Stimulated activated CD8-positive, alpha-beta memory T cell treated with anti-CD3 and anti-CD28 coated beads, Interleukin-7, amount 100 ng/mL, for 1 hour (primary cell): ENCODE data around the gene SERINC1.

Experiments used
- DNase-seq, 2 donors: peaks; one replicate each; pipeline ENCODE4 v3.0.0-alpha.2; 2020; ENCODE audit warnings: low read depth in 2 of 2

The SERINC1 gene

GRCh38 chr6:122432816-122433215, 38.8 kb downstream of the SERINC1 start:
- no peak for DNase-seq

- DNase-seq, result no peak
Observed at GRCh38 chr6:122431780-122432179, 39.8 kb downstream of the SERINC1 start.

GRCh38 chr6:122429323-122429722, 42.3 kb downstream of the SERINC1 start:
- no peak for DNase-seq

- no peak for DNase-seq
Observed at GRCh38 chr6:122428781-122429180, 42.8 kb downstream of the SERINC1 start.

GRCh38 chr6:122426597-122426996, 45.0 kb downstream of the SERINC1 start:
- DNase-seq, result no peak

- no peak for DNase-seq
Observed at GRCh38 chr6:122423734-122424133, 47.9 kb downstream of the SERINC1 start.

GRCh38 chr6:122422614-122423267, 48.9 kb downstream of the SERINC1 start:
- no peak for DNase-seq

- no peak for DNase-seq
Observed at GRCh38 chr6:122422003-122422402, 49.6 kb downstream of the SERINC1 start.

- no peak for DNase-seq
Observed at GRCh38 chr6:122416825-122417224, 54.8 kb downstream of the SERINC1 start.

GRCh38 chr6:122412001-122412400, 59.6 kb downstream of the SERINC1 start:
- DNase-seq, result no peak

- DNase-seq, result no peak
Observed at GRCh38 chr6:122408702-122409458, 62.7 kb downstream of the SERINC1 start.

- no peak for DNase-seq
Observed at GRCh38 chr6:122408240-122408639, 63.4 kb downstream of the SERINC1 start.

- no peak for DNase-seq
Observed at GRCh38 chr6:122407712-122408111, 63.9 kb downstream of the SERINC1 start.

GRCh38 chr6:122406187-122406586, 65.4 kb downstream of the SERINC1 start:
- DNase-seq, result no peak

GRCh38 chr6:122405417-122405816, 66.2 kb downstream of the SERINC1 start:
- no peak for DNase-seq

- no peak for DNase-seq
Observed at GRCh38 chr6:122404444-122404843, 67.2 kb downstream of the SERINC1 start.

- DNase-seq, result no peak
Observed at GRCh38 chr6:122401104-122401503, 70.5 kb downstream of the SERINC1 start.

GRCh38 chr6:122400462-122401089, 71.0 kb downstream of the SERINC1 start:
- no peak for DNase-seq

GRCh38 chr6:122400121-122400450, 71.5 kb downstream of the SERINC1 start:
- no peak for DNase-seq

GRCh38 chr6:122399348-122400120, 72.1 kb downstream of the SERINC1 start, which contains the start of gene HSF2:
Gene HSF2 (plus strand): TSS chr6:122399652. CDS start chr6:122399738, 86 bp downstream.
- DNase-seq, result peak; percentile 82 to 87

GRCh38 chr6:122399055-122399347, 72.6 kb downstream of the SERINC1 start:
- DNase-seq, result no peak

- DNase-seq, result no peak
Observed at GRCh38 chr6:122394016-122394415, 77.6 kb downstream of the SERINC1 start.
